ENCODE measurements around the gene CAMK1. TPM values are rescaled to one million over a fixed set of nuclear protein-coding genes. Genes with fewer than 3 reads are reported as not detected.

The CAMK1 gene
- total RNA-seq, 1 experiment from 2014 or later, result 19.7 TPM

- Histone ChIP-seq H3K9me2 (ENCODE audit: insufficient read depth) (no peaks in the 10 kb centered on the region), H3K79me2 (ENCODE audit: insufficient read depth, low read length) (peaks cover 8% of the 10 kb centered on the region), H3K4me1 (ENCODE audit: control insufficient read depth in 1 of 2, insufficient read depth in 2 of 2, low read length in 2 of 2) (peaks cover 0 to 8% of the 10 kb centered on the region in 2 experiments; a peak in 2 of 4 replicates), H3K9ac (ENCODE audit: low read length) (no peak overlapping the region), H2AFZ (ENCODE audit: low read depth, low read length, poor library complexity, severe bottlenecking) (no peak overlapping the region), H4K20me1 (ENCODE audit: insufficient read depth) (no peaks in the 10 kb centered on the region), H3K4me2 (ENCODE audit: low read length) (no peak overlapping the region), H3K4me3 (replicated peaks in 1 of 2; ENCODE audit: low read depth in 1 of 2, low read length in 2 of 2) (no peak overlapping the region), H3K27me3 (ENCODE audit: insufficient read depth, low read length) (no peaks in the 10 kb centered on the region), H3K9me3 (ENCODE audit: control insufficient read depth in 1 of 2, insufficient read depth in 1 of 2, low read depth in 1 of 2, low read length in 2 of 2) (no peaks in the 10 kb centered on the region), H3K36me3 (ENCODE audit: control insufficient read depth in 1 of 2, insufficient read depth in 2 of 2, low read length in 2 of 2) (peaks cover 15 to 22% of the 10 kb centered on the region in 2 experiments; a peak in 3 of 4 replicates), H3K27ac (ENCODE audit: low read depth, low read length) (no peak overlapping the region)
- BruUV-seq (replicated peaks), result no TSS peak
- ChIA-PET POLR2A (no interaction called here), RAD21 (ENCODE audit: low non-redundant PET in 1 of 2, low total read pairs in 2 of 2, uncharacterized antibody in 2 of 2, unreplicated experiment in 2 of 2) (no interaction called here), CTCF (no interaction called here)
- peak; percentile 63 for ATAC-seq
- intact Hi-C loops (cut with micrococcal nuclease), result no loop called here
- DNase-seq (ENCODE audit: low read depth, low spot score), result no peak
- TF ChIP-seq EGR1 (IDR thresholded peaks at IDR 0.05; ENCODE audit: low read depth), result no peak
- peak in 2 of 3 experiments; percentile 74 to 86; a peak in 4 of 6 replicates for TF ChIP-seq CTCF (IDR thresholded peaks at IDR 0.05 in 2 of 3, conservative IDR thresholded peaks at IDR 0.05 in 1 of 3; ENCODE audit: borderline replicate concordance in 1 of 3, insufficient read depth in 1 of 3, low read depth in 2 of 3, low read length in 2 of 3)
- TF ChIP-seq YY1 (IDR thresholded peaks at IDR 0.05; ENCODE audit: extremely low read depth, insufficient replicate concordance, low read depth, low read length), result peak; percentile 48
Measured at GRCh38 chr3:9786825-9787669, 17.3 kb upstream of the CAMK1 start.

DNA sequence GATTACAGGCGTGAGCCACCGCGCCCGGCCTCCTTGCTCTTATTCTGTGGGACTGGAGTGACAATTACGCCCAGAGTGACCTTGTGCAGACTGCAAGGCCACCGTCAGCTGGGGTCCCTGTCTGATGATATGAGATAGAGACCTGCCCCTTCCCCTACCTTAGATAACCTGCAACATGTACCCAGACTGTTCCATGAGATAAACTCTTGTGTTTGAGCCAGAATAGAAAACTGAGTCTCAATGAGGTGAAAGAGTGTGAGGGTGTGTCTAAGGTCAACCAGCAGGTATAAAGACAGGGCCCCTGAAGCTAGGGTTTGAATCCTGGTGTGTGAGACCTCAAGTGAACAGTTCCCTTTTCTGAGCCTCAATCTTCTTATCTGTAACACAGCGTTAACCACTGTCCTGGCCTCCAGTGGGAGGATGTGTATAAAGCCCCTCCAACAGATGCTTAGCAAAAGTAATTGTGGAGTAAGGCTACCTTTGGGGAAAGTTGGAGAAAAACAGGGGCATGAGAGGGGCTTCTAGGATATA is 16.5 kb upstream of the CAMK1 start:
- H3K4me3 ChIP-seq (replicated peaks in 1 of 2; ENCODE audit: low read depth in 1 of 2, low read length in 2 of 2), result no peak overlapping the region
- H4K20me1 ChIP-seq (ENCODE audit: insufficient read depth), result no peaks in the 10 kb centered on the region
- peaks cover 0 to 2% of the 10 kb centered on the region in 2 experiments; a peak in 2 of 4 replicates for H3K4me1 ChIP-seq (ENCODE audit: control insufficient read depth in 1 of 2, insufficient read depth in 2 of 2, low read length in 2 of 2)
- intact Hi-C loops (cut with micrococcal nuclease), result no loop called here
- DNase-seq (ENCODE audit: low read depth, low spot score) (no peak), ATAC-seq (no peak)
- TF ChIP-seq EGR1 (IDR thresholded peaks at IDR 0.05; ENCODE audit: low read depth) (no peak), RAD21 (IDR thresholded peaks at IDR 0.05; ENCODE audit: low read depth) (no peak), POLR2A (IDR thresholded peaks at IDR 0.05; ENCODE audit: borderline replicate concordance, extremely low read depth, insufficient read depth, insufficient read length) (no peak)
- CTCF ChIA-PET, result no interaction called here
- no peaks in the 10 kb centered on the region; the same call in 1 of the 2 replicates for H3K79me2 ChIP-seq (ENCODE audit: insufficient read depth, low read length)
- BruUV-seq (replicated peaks), result no TSS peak
- H3K9ac ChIP-seq (ENCODE audit: low read length), result no peak overlapping the region
- no peaks in the 10 kb centered on the region for H3K9me3 ChIP-seq (ENCODE audit: control insufficient read depth in 1 of 2, insufficient read depth in 1 of 2, low read depth in 1 of 2, low read length in 2 of 2)
- H3K27ac ChIP-seq (ENCODE audit: low read depth, low read length), result no peak overlapping the region
- no peaks in the 10 kb centered on the region for H3K27me3 ChIP-seq (ENCODE audit: insufficient read depth, low read length)
- H3K9me2 ChIP-seq (ENCODE audit: insufficient read depth), result no peaks in the 10 kb centered on the region
- no peak overlapping the region for H3K4me2 ChIP-seq (ENCODE audit: low read length)
- POLR2A ChIA-PET, result no interaction called here
- peaks cover 15 to 23% of the 10 kb centered on the region in 2 experiments; a peak in 3 of 4 replicates for H3K36me3 ChIP-seq (ENCODE audit: control insufficient read depth in 1 of 2, insufficient read depth in 2 of 2, low read length in 2 of 2)
- H2AFZ ChIP-seq (ENCODE audit: low read depth, low read length, poor library complexity, severe bottlenecking), result no peak overlapping the region
- RAD21 ChIA-PET (ENCODE audit: low non-redundant PET in 1 of 2, low total read pairs in 2 of 2, uncharacterized antibody in 2 of 2, unreplicated experiment in 2 of 2), result no interaction called here
